MM.1S (cell line): ENCODE measurements around the gene ADD2.

Source experiments
- CTCF ChIP-seq: fragments of 300-600 bp; sonication (generic); IDR thresholded peaks from 2 replicates; pipeline ENCODE4 v1.5.1; 2016; ENCODE audit warnings: antibody characterized with exemption, low read length, mixed read lengths
- EZH2 ChIP-seq: fragments of 300-600 bp; sonication (generic); optimal IDR thresholded peaks from 2 replicates; pipeline ENCODE3; 2017; ENCODE audit warnings: low read depth, mild to moderate bottlenecking, antibody characterized with exemption, low read length, mixed read lengths
- EZH2phosphoT487 ChIP-seq: fragments of 300-600 bp; sonication (generic); IDR thresholded peaks from 2 replicates; pipeline ENCODE4 v1.6.1; 2018; ENCODE audit warnings: antibody characterized with exemption, low read length

GRCh38 chr2:70775141-70775540 is 7.1 kb upstream of the ADD2 start:
- no peak for TF ChIP-seq CTCF
- TF ChIP-seq EZH2phosphoT487 = no peak
- TF ChIP-seq EZH2 = no peak
